Activated naive CD4-positive, alpha-beta T cell treated with anti-CD3 and anti-CD28 coated beads for 36 hours (primary cell): ENCODE data around the gene TMEM243. TPM values are rescaled to one million over a fixed set of nuclear protein-coding genes. Genes with fewer than 3 reads are reported as not detected.

Source experiments
- total RNA-seq, 2 experiments: library from RNA; stranded (reverse); gene quantifications; one replicate each; pipeline ENCODE4 v1.2.3, GENCODE V29; 2021

TMEM243 gene
- total RNA-seq, 2 experiments from 2014 or later: 50.4 to 53.1 TPM

Other genes starting within 250 kb of the TMEM243 start
- 1 to 10 TPM; 3.2 to 3.9 TPM for gene ELAPOR2, start 160.1 kb downstream of the TMEM243 start, total RNA-seq
- 10 to 100 TPM; 43.6 to 49.8 TPM for gene DMTF1, start 67.3 kb downstream of the TMEM243 start, total RNA-seq
- 1 to 10 TPM; 6.0 to 6.1 TPM for gene CROT, start 125.9 kb upstream of the TMEM243 start, total RNA-seq